T-helper 9 cell (primary cell): ENCODE results near the gene ZFP36L2.

Experiments
- DNase-seq: peaks from one replicate; pipeline ENCODE4 v3.0.0-alpha.2; 2020
- total RNA-seq, 2 donors: gene quantifications; one replicate each; lab custom pipeline; 2026; lab: John Stamatoyannopoulos, UW

The ZFP36L2 gene
- total RNA-seq: 289 to 1,825 reads per million in 2 donors

DNA sequence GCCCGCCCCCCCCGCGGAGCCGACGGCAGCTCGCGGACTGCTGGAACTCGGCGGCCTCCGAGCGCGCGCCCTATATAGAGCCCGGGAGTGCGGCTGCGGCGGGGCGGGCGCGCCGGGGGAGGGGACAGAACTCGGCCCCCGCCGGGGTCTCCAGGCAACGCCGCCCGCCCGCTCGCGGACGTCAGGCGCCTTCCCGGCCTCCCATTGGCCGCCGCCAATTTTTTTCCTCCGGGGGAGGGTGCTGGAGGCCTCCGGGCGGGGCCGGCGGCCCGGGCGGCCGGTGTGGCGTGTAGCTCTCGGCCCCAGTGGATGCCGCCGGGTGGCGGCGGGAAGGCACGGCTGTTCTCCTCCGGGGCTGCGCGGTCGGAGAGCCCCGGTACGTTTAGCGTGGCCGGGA lies at the start of gene ZFP36L2:
Gene ZFP36L2 (minus strand): TSS at position 49 of the 397 bp plus-strand sequence. CDS start 291 bp downstream, outside the sequence.
- DNase-seq: peak; percentile 92

GRCh38 chr2:43274721-43275120 lies 48.3 kb upstream of the ZFP36L2 start:
- DNase-seq: no peak

DNA sequence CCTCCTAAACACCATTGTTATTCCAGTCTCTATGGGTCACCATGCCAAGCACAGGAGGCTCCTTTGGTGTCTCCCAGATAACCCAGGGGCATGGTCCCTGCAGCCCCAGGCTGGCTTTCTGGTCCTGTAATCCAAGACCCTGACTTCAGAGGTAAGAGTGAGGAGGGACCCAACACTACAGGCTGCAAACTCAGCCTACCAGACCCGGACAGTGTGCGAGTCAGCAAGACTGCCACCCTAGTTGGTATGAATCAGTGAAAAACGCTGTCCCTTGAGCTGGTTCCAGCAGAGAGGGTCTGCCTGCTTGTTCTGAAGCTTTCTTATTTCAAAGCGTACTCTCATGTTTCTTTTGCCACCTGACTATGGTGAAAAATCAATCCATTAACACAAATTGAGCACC lies 47.6 kb upstream of the ZFP36L2 start:
- no peak for DNase-seq

DNA sequence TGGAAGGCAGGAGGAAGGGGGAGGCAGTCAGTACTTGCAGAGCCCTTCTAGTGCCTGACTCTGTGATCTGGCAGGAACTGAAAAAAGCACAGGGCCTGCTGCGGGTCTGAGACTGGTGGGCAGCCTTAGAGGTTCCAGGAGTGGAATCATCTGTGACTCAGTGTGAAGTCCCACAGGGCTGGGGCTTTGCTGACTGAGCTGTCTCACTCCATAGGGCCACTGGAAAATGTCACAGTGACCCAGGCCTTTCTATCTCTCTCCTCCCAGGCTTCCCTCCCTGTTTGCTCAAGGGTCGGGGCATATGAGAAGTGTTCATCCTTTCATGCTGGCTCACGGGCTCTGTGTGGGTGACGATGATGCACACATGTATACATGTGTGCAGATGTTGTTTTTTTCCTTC lies 47.1 kb upstream of the ZFP36L2 start:
- DNase-seq: no peak

- no peak for DNase-seq
These were observed 44.7 kb upstream of the ZFP36L2 start for GRCh38 chr2:43270930-43271615.

DNA sequence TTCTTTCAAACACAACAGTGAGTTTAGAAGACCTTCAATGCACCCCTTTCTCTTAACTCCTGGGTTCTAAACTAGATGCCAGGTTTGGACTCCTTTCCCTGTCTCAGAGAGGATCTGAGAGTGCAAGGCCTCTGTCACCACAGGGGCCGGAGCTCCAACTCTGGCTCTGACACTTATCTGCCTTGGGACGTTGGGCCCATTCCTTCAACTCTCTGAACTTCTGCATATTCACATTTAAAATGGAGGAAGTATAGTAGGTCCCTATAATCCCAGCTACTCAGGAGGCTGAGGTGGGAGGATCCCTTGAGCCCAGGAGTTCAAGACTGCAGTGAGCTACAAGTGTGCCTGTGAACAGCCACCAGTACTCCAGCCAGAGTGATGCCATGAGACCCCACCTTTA lies 44.1 kb upstream of the ZFP36L2 start:
- no peak for DNase-seq

- no peak for DNase-seq
These were observed 43.3 kb upstream of the ZFP36L2 start for GRCh38 chr2:43269706-43270105.

DNA sequence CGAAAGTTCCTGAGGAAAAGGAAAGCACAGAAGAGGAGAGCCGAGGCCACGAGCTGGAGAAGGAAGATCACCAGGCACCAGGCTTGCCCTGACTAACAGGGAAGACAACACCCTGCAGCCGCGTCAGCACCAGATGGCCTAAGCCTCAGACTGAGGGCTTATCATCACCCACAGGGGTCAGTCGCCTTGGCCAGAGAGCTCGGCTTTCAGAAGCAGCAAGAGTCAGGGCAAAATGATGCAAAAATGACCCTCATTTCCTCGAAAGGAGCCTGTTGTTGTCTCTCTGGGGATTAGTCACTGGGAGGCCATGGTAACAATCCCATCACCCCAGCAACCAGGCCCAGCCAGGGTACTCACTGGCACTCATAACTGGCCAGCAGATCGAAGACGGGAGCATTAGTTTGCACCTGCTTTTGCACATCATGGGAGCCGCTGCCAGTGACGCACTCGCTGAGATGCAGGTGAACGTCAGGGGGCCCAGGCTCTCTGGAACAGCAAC lies 42.7 kb upstream of the ZFP36L2 start:
- no peak for DNase-seq

- DNase-seq: no peak
These were observed 41.9 kb upstream of the ZFP36L2 start for GRCh38 chr2:43268066-43268953.

- no peak for DNase-seq
These were observed 41.0 kb upstream of the ZFP36L2 start for GRCh38 chr2:43267381-43267780.

DNA sequence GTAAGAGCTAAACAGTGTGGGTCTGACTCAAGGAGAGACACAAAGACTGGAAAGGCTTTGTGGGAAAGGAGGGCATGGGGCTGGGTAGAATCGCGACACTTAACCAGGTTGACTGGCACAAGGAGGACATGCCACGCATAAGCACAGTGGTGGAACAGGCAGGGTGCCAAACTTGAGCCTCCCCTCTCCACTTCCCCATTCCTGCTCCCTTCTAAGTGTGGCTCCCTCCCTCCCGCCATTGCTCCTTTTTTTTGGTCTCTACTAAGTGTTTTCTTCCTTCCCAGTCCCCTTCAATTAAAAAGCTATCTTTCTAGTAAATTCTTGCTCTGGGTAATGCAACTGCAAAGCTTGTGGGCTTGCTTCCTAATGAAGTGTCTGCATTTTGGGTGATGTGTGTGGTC lies 40.3 kb upstream of the ZFP36L2 start:
- no peak for DNase-seq

DNA sequence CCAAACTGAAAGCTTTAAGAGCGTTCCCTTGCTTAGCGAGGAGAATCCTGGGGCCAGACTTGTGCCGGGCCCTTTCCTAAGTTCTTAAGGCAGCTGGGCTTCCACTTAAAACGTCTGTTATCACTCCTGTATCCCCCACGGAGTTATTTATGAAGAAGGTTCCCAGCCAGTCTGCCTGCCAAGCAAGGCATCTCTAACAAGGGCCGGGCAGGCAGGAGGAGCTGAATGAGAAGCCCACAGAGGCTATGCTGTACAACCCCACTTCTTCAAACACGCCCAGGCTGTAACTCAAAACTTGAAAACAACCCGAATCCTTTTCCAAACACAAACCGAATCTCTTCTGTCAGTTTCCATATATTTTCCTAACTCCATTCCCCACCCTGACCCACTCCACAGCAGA lies 39.0 kb upstream of the ZFP36L2 start:
- DNase-seq: no peak

DNA sequence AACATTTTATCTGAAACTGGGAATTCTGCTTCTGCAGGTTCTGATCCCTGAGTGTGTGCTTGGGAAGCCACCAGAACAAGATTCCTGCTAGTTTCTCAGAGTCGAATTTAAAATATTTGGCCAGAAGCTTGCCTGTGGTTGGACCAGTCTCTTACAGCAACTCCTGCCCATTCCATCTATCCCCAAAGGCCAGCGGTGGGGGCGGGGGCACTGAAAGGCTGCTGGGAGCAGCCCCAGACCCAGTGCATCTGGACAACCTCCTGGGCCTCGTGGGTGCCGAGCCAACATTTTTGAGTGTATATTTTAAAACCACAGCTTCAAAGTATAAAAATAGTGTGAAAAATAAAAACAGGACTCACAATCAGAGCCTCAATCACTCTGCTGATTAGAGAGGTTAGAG lies 38.6 kb upstream of the ZFP36L2 start:
- no peak for DNase-seq

- DNase-seq: no peak
These were observed 36.5 kb upstream of the ZFP36L2 start for GRCh38 chr2:43262951-43263350.

- DNase-seq: no peak
These were observed 35.8 kb upstream of the ZFP36L2 start for GRCh38 chr2:43262239-43262638.

DNA sequence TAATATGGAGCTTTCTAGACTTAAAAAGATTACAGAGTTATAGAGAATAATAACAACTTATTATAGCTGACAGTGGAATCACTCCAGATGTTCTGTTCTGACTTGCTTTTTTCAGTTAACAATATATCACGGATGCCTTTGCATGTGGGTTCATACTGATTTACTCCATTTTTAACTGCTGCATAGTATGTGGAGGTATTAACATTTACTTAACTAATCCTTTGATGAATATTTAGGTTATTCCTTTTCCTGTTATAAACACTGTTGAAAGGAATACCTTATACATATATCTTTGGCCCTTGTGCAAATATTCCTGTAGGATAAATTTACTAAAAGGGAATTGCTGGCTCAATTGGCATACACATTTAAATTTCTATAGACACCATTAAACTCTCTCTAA lies 33.1 kb upstream of the ZFP36L2 start:
- no peak for DNase-seq

GRCh38 chr2:43258547-43259156 lies 32.2 kb upstream of the ZFP36L2 start:
- no peak for DNase-seq

DNA sequence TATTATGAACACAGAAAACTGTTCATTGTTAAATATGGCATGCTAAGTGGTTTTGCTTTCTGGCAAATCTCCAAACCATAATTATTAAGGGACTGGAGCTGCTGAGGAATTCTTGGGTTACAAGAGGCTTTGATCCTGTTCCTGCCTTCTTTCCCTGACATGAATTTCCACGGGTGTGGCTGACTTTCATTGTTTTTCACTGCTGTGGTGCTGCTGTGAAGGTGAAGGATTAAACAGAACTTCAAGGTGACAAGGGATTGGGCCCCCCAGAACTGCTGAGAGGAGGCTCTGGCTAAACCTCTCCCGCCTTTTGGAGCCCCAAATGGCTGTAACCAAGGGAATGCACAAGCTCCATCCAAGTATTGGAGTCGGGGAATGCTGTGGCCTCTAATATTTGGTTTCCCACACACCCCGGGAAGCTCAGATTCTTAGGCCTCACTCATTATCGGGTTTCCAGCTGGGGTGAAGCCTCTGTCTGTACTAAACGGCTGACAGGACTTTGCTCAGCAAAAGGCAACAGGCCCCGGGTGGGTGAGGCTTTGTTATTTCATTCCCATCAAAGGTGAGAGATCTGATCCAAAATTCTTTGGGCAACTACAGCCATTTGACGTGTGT lies 29.0 kb upstream of the ZFP36L2 start:
- no peak for DNase-seq

GRCh38 chr2:43254331-43254730 lies 27.9 kb upstream of the ZFP36L2 start:
- no peak for DNase-seq

DNA sequence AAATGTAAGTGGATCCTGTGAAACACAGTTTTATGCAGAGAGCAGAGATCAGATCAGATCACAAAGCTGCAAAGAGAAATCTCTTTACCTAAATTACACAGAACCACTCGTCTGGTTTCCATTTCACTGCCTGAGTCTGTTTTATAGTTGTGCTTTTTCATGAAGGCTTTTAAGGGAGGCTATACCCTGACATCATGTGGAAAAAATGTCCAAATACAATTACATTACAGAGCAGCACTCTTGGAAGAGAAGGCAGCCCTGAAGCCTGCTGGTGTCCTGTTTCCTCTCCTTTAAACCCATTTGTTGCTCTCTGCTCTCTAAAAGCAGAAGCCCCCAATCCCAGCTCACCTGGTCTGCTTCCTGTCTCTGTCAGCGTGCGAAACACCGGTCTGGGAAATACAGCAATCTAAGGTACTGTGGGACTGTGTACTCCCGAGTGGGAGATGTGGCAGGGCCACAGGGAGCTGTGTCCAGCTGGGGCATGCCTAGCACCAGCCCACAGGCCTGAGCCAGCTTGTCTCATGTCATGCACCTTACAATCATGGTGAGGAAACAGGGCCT lies 24.8 kb upstream of the ZFP36L2 start:
- DNase-seq: no peak

GRCh38 chr2:43250015-43250414 lies 23.6 kb upstream of the ZFP36L2 start:
- DNase-seq: no peak

DNA sequence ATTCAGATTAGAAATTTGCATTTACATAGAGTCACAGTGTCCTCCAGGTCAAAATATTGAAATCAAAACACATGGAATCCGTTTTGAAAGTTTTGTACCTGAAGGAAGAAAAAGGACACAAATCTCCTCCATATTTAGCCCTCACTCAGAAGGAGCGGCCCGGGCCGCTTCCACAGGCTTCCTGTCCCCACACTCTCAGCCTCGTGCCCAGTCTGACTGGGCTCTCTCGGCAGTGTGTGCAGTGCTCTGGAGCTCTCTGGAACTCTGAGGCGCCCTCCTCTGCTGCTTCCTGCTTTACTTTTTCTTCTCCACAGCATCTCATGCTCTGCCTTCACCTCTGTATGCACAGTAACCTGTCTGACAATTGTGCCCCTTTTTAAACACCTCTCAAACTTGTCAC lies 22.2 kb upstream of the ZFP36L2 start:
- DNase-seq: no peak

DNA sequence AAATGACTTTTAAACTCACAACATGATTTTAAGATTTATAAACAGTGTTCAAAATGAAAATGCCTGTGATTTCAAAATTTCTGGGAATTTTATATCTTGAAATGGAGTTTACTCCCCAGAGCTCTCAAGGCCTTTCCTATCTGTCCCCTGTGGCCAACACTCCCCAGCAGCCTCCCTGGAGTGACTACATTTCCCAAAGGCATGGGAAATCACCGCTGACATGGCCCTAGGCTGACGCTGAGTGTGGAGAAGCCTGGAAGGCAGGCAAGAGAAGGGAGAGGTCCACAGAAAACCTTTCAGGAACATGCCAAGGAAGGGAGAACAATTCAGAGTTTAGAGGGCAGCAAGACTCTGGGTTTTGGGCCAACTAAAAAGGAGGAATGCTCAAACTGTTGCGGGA lies 20.2 kb upstream of the ZFP36L2 start:
- DNase-seq: no peak
